Body of pancreas (tissue), 4 donors: ENCODE measurements around the gene INSR.

Experiments used
- CTCF ChIP-seq, 7 experiments: fragments of 450-650 bp in 4 of 7; fragments of 200-600 bp in 3 of 7; sonication (generic) in 3 of 7; IDR thresholded peaks; one replicate each; pipeline ENCODE4 v1.5.1; 2016 to 2019; ENCODE audit warnings: antibody characterized with exemption in 7 of 7
- POLR2A ChIP-seq, 3 donors: fragments of 450-650 bp; IDR thresholded peaks; one replicate each; pipeline ENCODE4 v1.6.1; 2016; ENCODE audit warnings: antibody characterized with exemption in 3 of 3, mild to moderate bottlenecking in 2 of 3

- TF ChIP-seq CTCF (IDR thresholded peaks at IDR 0.05) (no peak), POLR2A (IDR thresholded peaks at IDR 0.05) (no peak)
These were observed 70.0 kb downstream of the INSR start for GRCh38 chr19:7224209-7224686.
